ENCODE measurements around the gene TBC1D19.
"Not testable (repeated sequence)": the region's sequence is repeated elsewhere in the genome, so short reads cannot be mapped to it uniquely, and the experiment has no call there.

Gene TBC1D19

DNA sequence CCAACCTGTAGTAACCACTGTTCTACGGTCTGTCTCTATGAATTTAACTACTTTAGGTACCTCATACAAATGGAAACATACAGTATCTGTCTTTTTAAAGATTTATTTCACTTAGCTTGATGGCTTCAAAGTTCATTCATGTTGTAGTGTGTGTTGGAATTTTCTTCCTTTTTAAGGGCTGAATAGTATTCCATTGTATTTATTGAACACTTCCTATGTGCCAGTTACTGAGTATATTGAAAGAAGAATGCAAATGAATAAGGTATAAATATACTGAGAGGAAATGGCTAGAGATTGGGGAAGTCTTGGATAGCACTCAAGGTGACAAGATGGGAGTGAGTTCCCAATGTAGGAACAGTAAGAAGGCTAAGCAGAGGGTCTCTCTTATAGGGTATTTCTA is 17.3 kb downstream of the TBC1D19 start:
- no peak for DNase-seq

DNA sequence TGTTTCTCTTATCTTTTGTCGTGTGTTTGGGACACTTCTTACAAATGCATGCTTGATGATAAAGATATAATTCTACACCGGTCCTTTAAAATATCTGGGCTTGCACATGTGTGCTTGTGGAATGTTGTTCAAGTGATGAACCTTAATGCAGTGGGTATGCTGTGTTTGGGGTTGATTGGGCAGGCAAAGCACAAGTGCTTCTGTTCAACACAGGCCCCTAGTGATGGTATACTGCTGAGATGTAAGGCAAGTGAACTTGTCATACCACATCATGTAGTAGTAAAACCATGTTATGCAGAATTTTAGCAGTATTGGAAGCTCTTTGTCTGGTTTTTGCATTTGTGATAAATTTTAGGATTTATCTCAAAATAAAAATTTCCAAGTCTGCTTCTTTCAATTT is 23.9 kb downstream of the TBC1D19 start:
- no peak for DNase-seq

DNA sequence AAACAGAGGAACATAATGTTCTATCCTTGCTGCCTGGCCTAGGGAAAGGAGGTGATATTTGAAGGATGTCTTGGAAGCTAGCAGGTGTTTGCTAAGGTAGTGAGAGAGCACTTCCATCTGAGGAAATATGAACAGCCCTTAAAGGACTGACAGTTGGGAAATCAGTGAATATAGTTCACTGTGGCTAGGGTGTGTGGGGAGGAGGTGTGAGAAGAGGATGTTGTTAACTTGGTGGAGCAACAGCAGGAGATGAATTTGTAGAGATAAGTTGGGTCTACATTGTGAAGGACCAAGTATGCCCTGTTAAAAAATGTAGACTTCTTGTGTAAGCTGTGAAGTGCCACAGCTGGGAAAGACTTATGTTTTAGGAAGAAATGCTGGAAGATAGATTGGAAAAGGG is 25.5 kb downstream of the TBC1D19 start:
- DNase-seq, result no peak

DNA sequence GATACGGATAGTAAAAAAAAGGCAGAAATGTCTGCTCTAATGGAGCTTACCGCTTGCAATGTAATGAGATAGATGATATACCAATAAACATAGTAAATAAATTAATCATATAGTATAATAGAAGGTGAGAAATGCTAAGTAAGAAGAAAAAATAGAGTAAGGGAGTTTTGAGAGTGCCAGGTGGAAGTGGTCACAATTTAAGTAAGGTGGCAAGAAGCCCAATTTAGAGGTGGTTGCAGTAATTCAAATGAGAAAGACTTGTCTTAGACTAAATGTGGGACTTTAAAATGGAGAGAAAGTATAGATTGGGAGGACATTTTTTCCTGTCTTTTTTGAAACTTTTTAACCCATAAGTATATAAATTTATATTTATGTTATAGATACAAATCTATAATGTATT is 26.0 kb downstream of the TBC1D19 start:
- DNase-seq, result no peak

DNA sequence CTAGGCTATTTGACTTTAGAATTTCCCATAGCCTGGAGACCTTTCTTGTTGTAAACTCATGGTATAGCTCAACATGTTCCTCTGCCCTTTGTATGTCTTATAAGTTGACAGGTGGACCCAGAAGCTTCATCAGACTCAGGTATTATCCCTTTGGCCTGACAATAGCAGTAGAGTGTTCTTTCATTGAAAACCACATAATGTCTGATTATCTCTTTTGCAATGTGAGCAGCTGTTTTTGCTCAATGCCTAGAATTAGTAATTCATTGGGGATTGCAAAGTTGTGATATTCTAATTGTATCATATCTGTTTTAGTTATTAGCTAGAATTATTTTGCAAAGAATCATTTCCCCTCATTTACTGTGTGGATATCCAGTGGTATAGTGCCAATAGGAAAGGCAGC is 27.5 kb downstream of the TBC1D19 start:
- DNase-seq, result no peak

DNA sequence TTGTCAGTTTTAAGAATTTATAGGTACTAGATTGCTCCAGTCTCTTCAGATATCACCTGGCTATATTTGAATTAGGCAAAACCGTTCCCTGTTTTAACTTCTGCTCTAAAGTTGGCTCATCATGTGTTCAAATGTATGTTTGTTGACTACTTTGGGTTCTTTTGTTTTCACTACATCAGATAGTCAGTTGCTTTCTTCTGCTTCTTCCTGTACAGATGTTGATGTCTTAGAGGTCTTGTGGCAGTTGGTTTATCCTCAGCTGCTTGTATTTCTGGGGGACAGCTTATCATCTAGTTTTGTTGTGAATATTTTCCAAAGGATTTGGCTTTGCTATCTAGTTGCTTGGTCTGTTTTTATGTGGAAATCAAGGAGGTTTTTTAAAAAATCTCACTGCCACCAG is 28.0 kb downstream of the TBC1D19 start:
- DNase-seq, result no peak

DNA sequence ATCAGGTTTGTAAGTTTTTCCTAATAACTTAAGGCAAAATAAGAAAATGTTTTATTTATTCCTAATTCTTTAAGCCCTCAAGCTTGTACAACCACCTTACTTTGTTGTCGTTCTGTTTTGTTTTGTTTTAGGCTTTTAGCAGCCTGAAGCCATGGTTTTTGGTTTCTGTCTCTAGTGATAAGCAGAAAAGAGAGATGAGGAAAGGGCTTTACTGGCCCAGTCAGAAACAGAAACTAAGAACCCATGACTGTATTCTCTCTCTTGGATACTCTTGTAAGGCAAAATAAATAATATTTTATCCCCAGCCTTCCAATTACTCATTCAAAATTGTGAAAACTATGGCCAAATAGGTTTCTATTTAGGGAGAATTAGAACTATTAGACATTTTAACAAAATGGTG is 29.4 kb downstream of the TBC1D19 start:
- DNase-seq, result no peak

DNA sequence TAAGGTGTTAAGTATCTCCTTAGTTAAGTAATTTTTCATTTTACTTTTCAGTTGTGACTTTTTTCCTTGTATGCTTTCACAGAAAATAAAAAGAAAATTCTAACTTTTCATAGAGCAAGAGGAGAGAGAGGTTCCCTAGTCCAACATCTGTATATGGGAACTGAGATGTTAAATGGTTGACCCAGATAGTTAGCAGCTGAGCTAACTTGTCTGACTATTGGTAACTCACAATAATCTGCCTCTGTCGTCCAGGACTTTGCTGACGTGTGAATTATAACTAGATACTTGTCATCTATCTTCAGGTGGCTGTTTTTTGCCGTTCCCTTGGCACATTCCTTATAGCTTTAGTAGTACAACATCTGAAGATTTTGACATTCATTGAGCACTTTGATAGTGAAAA is 29.9 kb downstream of the TBC1D19 start:
- no peak for DNase-seq

DNA sequence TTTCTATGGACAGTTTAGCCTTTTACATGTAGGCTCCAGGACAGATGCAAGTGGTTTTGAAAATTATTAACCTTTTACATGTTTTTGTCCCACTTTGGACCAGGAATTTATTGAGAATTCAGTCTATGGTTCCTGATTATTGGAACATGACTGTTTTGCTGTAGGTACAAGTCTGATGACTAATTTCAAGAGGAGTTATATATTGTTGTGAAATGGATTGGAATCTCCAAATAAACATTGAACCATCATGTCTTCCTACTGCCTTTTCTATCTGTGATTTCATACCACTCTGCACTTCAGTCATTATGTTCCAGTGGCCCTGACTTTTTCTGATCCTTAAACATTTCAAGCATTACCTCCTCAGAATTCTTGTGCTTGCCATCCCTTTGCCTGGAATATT is 35.9 kb downstream of the TBC1D19 start:
- no peak for DNase-seq

DNA sequence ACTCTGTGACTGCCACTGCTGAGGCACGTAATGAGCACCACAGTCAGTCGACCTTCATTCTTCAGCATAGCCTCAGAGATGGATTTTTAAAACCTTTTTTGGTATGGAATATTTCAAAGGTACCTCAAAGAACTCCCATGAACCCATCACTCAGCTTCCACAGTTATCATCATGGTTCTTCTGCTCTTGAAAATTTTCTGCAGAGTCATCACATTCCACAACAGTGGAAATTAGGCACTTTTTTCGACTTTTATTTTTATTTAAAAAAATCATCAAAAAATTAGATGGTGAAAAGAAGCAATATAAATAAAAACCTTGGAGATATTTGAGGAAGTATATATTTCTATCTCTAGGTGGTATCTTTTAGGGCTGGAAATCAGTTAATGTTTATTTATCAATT is 37.5 kb downstream of the TBC1D19 start:
- no peak for DNase-seq

DNA sequence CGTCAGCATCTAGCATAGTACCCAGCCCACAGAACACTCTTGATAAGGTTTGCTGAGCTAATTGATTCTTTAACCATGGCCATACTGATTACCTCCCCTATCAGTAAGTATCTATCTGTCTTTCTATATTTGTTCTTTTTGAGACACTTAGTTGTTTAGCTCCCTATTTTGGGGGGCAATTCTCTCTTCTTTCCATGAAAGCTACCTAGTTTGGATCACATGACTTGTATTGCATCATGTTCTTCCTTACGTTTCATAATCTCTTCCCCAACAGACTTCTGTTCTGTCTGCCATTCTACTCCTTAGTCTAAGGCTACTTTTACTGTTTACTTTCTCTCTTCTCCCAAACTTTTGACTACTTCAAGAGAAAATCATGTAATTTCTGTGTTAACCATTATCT is 39.0 kb downstream of the TBC1D19 start:
- no peak for DNase-seq

DNA sequence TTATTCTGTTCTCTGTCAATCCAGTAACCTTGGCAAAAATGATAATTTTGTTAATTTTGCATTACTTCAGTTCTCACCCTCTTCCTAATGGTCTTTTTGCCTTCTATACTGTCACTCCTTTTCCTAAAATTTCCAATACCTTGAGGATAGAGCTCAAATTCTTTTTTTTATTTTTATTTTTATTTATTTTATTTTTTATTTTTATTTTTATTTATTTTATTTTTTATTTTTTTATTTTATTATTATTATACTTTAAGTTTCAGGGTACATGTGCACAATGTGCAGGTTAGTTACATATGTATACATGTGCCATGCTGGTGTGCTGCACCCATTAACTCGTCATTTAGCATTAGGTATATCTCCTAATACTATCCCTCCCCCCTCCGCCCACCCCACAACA is 42.8 kb downstream of the TBC1D19 start:
- not testable (repeated sequence) for DNase-seq

DNA sequence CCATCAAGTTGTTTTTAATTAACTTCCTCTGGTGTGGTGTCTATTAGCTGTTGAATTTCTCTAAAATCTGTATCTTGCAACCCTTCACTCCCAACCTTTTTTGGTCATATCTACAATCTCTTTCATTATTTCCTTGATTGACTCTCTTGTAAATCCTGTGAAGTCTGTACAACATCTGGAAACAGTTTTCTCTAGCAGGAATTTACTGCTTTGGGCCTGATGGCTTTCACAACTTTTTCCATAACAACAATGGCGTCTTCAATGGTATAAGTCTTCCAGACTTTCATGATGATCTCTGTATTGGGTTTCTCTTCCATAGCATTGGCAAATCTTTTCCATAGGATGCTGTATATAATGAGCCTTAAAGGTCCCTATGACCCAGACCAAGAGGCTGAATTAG is 49.0 kb downstream of the TBC1D19 start:
- DNase-seq, result no peak

DNA sequence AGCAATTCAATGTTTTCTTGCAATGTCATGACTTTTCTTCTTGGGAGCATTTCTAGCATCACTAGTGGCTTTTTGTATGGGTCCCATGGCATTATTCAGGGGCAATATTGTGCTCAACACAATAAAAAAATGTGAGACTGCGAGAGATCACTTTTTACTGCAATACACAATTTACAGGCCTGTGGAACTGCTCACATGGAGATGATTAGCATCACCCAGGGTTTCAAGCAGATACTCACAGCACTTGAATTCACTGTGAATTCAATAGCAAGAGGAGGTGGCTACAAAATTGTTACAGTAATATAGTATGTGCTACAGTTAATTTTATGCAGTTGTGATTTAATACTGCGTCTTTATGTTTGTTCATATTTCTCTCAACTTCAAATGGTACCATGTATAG is 50.4 kb downstream of the TBC1D19 start:
- no peak for DNase-seq

DNA sequence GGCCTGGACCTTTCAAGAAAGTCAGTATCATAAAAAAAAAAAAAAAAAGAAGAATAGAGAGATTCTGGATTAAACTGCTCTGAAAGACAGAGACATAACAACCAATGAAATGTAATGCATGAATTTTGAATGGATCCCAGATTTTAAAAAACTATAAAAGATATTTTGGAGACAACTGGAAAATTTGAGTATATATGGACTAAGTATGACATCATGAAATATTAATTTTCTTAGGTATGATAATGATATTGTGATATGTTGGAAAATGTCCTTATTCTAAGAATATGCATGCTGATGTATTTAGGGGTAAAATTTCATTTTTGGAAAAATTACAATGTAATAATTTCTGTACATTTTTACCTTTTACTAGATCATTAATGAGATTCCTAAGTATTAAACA is 52.6 kb downstream of the TBC1D19 start:
- no peak for DNase-seq

DNA sequence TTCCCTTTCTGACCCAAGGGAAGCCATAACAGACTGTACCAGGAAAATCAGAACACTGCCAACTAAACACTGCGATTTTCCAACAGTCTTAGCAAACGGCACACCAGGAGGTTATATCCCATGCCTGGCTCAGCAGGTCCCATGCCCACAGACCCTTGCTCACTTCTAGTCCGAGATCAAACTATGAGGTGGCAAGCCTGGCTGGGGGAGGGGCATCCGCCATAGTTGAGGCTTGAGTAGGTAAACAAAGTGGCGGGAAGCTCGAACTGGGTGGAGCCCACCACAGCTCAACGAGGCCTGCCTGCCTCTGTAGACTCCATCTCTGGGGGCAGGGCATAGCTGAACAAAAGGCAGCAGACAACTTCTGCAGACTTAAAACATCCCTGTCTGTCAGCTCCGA is 56.8 kb downstream of the TBC1D19 start:
- DNase-seq, result not testable (repeated sequence)

DNA sequence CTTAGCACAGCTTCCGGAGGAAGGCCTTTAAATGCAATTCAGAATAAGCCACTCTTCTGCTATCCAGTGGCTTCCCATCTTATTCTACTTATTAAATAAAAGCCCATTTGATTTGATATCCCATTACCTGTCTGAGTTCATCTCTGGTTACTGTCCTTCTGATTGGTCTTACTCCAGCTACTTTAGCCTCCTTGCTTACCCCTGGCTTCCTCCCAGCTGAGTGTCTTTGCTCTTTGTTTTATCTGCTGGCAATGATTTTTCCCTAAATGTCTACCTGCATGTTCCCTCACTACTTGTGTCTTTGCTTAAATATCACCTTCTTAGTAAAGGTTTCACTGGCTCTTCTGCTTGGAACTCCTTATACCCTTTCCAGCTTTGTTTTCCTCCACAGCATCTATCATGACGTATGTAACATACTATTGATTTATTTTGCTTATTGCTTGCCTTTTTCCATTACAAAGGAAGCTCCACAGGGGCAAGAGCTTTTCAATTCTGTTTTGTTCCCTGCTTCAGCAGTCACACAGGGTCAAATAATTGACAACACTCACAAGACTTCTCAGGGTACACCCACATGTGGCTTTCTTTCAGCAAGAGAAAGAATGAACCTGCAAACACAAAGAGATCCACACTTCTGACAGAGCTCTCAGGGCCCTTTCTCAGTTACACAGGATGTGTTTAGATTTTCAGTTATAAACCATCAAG is 63.8 kb downstream of the TBC1D19 start:
- no peak for DNase-seq

DNA sequence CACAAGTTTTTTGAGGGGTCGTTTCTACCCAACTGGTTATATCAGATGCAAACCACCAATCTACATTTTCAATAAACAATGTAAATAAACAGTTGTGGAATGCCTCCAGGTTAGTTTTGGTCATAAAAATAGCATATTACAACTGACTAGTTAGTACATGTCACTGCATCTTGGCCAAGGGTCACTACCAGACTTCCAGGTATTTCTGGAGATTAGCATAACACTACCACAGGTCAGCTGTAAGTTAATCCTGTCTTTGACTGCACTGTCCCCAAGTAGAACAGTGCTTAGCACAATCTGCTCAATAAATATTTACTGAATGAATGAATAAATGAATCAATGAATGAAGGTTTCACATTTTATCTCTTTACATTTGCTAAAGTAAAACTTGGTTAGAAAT is 64.4 kb downstream of the TBC1D19 start:
- DNase-seq, result no peak

DNA sequence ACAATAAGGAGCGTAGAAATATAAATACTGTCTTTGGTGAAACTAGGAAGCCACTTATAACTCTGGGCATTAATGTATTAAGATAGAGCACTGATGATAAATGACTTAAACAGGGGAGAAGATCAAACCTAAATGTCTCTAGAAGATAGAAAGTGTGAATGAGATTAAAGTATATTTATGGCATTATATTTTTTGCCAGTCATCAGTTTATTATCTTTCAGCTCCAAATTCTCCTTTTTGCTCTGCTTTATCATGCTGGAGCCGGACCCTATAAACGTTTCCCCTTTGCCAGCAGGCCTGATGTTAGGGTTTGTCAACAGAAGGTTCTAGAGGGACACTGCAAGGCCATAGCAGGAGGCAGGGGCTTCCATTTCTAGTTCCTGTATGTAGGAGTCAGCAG is 76.4 kb downstream of the TBC1D19 start:
- DNase-seq, result no peak

DNA sequence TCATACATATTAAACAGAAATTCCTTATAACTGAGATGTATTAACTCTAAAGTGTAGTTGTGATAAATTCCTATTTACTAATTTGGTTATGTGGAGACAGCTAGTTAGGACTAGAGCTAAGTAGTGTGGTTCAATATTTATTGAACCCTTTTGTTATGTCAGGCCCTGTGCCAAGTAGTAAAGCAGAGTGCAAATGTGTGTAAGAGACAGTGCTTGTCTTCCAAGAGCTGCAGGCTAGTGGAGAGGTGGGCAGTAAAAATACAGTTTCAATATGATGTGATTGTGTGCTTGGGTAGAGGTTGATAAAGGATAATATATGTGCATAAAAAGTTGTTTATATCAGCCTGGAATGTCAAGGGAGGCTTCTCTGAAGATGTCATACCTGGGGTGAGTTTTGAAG is 80.0 kb downstream of the TBC1D19 start:
- no peak for DNase-seq

DNA sequence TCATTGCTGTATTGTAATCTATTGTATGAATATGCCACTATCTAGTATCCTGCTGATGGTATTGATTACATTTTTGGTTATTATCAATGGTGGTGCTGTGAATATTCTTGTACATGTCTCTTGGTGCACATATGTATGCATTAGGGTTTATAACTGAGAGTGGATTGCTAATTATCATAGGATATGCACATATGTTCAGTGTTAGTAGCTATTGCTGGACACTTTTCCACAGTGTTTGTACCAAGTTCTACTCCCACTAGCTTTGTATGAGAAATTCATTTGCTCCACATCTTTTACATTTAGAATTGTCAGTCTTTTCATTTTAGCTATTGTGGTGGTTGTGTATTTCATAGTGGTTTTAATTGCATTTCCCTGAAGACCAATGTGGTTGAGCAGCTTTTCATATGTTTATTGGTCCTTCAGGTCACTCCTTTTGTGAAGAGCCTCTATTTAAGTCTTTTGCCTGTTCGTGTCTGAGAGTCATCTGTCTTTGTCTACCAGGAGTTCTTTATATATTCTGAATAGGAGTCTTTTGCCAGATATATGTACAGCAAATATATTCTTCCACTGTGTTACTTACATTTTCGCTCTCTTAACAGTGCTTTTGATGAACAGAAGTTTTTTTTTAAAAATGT is 87.1 kb downstream of the TBC1D19 start:
- DNase-seq, result no peak

DNA sequence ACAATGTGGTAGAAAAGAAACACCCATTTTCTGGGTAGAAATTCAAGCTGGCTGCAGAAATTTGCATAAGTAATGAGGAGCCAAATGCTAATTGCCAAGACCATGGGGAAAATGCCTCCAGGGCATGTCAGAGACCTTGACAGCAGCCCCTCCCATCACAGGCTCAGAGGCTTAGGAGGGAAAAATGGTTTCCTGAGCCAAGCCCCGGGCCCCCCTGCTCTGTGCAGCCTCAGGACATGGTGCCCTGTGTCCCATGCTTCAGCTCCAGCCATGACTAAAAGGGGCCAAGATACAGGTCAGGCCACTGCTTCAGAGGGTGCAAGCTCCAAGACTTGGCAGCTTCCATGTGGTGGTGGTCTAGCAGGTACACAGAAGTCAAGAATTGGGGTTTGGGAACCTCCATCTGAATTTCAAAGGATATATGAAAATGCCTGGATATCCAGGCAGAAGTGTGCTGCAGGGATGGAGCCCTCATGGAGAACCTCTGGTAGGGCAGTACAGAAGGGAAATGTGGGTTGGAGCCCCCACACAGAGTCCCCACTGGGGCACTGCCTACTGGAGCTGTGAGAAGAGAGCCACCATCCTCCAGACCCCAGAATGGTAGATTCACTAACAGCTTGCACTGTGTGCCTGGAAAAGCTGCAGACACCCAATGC is 95.3 kb downstream of the TBC1D19 start:
- DNase-seq, result not testable (repeated sequence)

DNA sequence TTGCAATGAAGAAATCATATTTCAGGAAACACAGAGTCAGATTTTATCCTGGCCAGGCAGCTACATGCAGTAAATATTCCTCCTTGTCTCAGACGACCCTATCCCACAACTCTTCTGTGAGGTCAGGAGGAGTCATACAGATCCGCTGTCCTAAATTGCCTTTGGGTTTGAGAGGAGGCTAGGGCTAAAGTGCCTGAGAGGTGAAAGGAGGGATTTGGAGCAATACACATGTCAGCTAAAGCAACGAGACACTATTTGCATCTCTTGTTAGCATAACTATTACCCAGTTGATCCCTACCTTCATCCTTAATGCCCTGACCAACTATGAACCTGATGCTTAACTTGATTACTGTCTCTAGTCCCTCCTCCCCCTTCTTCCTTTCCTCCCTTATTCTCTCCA is 98.6 kb downstream of the TBC1D19 start:
- no peak for DNase-seq

DNA sequence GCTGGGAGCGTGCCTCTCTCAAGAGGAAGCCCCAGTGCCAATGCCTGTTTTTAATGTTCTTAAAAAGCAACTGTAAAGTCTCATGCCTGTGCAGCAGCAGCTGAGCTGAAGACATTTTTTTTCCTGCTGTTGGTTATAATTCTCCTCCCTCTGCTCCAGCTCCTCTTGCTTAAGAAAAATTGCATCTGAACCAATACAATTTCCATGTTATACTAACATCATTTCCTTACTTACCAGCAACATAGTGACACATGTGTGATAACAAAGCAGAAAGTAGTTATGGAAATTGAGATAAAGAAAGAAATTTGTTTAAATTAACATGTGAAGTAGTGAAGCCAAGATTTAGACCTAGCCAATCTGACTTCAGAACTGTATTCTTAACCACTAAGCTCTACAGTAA is 101.4 kb downstream of the TBC1D19 start:
- no peak for DNase-seq

DNA sequence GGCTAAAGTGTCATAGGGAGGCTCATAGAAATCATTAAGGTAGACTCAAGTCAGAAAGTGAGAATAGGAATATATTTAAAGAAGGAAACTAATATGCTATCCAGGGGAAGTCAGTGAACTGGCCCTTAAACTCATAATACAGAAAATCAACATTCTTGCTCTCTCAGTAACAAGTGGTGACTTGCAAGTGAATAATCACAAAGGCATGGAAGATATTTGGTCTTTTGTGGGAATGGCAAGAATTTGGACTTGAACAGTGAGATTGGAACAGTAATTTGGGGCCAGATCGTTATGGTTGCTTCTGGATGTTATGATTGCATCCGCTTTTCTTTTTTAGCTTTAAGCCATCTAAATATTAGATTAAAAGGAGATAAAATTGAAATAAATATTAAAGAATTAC is 103.8 kb downstream of the TBC1D19 start:
- no peak for DNase-seq

All from CD4-positive, alpha-beta T cell treated with Interleukin-15 for 1 hour (primary cell).